Glomerular visceral epithelial cell (primary cell): Measurements from ENCODE around the gene SETD1B.
"Not testable (repeated sequence)": the region's sequence is repeated elsewhere in the genome, so short reads cannot be mapped to it uniquely, and the experiment has no call there.

Source experiments
- DNase-seq: peaks from one replicate; pipeline ENCODE4 v3.0.0-alpha.2; 2016; ENCODE audit errors: extremely low spot score

SETD1B gene

DNA sequence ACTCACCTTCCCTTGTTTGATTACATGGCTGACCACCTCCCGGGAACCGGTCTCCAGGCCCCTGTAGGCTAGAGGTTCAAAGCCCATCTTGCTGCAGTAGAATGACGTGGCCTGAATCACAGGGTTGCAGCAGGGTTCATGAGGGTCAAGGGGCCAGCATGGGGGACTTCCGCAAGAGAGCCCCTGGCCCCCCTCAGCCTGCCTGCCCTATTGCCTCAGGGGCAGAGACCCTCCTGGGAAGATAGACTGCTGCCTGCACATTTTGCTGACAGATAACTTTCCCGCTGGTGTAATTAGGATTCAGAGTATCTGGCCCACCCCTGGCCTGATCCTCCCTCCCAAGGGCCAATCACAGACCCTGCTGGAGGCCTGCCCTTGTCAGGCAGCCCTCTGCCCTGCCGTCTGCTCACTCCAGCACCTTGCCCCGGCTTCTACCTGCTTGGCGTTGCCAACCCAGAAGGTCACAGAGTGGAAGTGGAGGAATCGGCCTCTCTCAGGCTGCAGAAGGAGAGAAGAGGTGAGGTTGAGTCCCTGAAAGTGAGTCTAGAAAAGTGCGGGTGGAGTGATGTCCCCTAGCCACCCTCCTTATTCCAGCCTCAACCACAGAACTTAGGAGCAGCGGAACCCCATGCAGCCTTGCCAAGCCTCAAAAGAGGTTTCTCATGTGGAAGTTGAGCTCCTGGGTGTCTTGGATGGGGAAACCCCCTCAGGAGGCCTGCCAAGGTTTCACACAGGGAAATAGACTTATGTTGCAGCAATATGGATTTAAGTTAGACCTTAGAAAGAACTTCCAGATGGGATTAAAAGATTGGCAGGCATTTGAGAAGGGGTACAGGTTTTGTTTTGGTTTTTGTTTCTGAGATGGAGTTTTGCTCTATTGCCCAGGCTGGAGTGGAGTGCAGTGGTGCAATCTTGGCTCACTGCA, 53.8 kb downstream of the SETD1B start:
- peak; percentile 22 for DNase-seq

- DNase-seq = no peak
Observed at GRCh38 chr12:121858318-121858661, 54.5 kb downstream of the SETD1B start.

- peak; percentile 67 for DNase-seq
Observed at GRCh38 chr12:121858662-121859572, 55.1 kb downstream of the SETD1B start, which contains the start of gene HPD. Gene HPD, minus strand, starts transcription at chr12:121858859. Its CDS starts 36 bp downstream, at chr12:121858823.

DNA sequence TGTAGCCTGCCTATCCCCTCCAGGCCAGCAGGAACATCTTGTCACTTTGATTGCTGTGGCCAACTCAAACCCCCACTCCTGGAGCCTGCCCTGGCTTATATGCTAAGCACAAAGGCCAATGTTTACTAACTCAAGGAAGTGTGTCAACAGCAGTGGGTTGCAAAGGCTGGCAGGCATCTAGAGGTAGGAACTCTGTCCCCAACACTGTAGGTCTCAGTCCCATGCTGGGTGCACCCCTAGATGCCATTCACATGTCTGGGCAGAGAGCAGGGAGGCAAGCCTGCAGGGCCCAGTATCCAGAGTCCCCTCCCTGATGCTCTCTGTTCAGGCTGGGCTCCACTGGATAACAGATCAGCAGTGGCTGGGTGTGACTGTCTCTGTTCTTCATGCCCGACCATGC, 56.4 kb downstream of the SETD1B start:
- no peak for DNase-seq

DNA sequence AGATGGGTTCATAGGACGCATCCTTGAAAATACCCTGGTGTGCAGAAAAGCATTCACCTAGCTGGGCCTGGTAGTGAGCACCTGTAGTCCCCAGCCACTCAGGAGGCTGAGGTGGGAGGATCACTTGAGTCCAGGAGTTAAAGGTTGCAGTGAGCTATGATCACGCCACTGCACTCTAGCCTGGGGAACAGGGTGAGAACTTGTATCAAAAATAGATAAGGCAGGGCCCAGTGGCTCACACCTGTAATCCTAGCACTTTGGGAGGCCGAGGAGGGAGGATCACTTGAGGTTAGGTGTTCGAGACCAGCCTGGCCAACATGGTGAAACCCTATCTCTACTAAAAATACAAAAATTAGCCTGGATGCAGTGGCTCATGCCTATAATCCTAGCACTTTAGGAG, 56.9 kb downstream of the SETD1B start:
- DNase-seq = not testable (repeated sequence)

- DNase-seq = no peak
Observed at GRCh38 chr12:121861636-121862254, 57.9 kb downstream of the SETD1B start.

GRCh38 chr12:121866331-121866730, 62.5 kb downstream of the SETD1B start:
- DNase-seq = no peak

DNA sequence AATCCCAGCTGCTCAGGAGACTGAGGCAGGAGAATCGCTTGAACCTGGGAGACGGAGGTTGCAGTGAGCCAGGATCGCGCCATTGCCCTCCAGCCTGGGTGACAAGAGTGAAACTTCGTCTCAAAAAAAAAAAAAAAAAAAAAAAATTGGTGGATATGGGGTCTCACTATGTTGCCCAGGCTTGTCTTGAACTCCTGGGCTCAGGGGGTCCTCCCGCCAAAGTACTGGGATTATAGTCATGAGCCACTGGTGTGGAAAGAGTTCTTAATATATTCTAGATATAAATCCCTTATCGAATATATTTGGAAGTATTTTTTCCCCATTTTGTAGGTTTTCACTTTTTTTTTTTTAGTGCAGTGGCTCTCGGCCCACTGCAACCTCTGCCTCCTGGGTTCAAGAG, 65.4 kb downstream of the SETD1B start:
- not testable (repeated sequence) for DNase-seq

DNA sequence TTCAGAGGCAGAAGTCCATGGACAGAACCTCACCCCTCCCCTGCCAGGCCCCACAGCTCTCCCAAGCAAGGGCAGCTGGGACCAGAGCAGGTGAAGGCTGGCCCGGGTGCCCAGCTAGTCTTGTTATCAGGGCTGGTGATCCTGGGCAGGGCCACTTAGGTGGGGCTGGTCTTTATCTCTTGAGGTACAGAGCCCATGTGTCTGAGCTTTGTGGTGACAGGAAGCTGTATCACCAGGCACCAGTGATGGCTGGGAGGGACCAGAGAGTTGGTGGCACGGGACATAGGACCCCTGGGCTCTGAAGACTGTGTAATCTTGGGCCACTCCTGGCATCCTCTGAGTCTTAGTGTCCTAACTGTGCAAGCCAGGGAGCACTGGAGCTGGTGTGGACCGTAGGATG, 67.7 kb downstream of the SETD1B start:
- no peak for DNase-seq

DNA sequence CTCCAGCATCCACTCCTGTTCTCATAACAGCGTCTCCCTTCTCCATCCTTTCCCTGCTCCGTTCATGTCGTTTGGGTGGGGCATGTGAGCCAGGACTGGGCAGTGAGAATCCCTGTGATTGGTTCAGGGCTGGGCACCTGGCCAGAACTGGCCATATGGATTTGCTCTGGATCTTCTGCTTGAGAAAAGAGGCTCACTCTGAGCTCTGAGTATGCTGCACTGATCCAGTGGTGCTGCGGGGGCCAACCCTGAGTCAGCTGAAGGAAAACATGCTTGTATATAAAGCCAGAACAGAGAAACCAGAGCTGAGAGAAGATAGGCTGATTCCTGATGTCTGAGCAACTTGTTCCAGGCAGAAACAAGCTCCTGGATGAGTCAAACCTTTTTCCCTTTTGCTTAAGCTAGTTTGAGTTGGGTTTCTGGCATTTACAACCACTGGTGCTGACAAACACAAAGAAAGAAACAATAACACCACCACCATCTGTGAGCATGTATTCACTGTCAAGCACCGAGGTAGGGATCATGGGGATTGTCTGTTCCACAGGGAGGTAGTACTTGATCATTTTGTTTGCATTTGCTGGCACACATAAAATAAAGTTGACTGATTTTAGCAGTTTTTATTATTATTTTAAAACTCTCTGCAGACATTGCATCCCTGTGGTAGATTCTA, 68.9 kb downstream of the SETD1B start:
- peak; percentile 28 for DNase-seq

DNA sequence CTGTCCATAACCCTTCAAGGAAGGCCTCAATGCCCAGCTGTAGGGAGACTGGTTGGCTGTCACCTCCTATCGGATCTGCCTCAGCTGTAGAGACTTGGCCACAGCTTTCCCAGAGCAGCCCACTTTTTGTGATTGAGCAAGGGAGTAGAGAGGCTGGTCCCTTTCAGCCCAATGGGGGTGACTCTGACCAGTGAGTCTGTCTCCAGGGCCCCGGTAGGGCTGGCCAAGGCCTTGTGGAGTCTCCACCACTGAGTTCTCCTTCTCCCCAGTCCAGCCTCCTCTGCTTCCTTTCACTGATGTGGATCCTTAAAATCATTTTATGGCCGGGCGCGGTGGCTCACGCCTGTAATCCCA, 69.4 kb downstream of the SETD1B start:
- DNase-seq = no peak

DNA sequence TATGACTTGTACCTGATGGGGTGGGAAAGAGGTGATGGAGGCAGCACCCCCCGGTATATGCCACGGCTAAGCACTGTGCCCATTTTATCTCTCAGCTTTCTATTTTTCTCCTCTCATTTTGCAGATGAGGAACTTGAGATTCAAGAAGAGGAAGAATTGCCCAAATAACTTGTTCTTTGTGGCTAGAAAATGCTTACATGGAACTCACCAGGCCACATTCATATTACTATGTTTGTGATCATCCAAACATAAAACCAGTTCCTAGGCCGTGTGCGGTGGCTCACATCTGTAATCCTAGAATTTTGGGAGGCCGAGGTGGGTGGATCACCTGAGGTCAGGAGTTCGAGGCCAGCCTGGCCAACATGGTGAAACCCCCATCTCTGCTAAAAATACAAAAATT, 70.3 kb downstream of the SETD1B start:
- no peak for DNase-seq

- DNase-seq = no peak
Observed at GRCh38 chr12:121875582-121875981, 71.8 kb downstream of the SETD1B start.

DNA sequence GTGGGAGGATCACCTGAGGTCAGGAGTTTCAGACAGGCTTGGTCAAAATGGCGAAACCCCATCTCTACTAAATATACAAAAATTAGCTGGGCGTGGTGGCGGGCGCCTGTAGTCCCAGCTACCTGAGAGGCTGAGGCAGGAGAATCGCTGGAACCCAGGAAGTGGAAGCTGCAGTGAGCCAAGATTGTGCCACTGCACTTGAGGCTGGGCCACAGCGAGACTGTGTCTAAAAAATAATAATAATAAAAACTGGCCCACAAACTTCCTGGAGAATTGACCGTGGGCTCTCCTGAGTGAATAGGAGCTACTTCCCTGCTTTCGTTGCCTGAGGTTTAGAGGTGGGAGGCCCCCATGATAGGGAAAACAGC, 72.3 kb downstream of the SETD1B start:
- not testable (repeated sequence) for DNase-seq
